A549 (cell line): ENCODE measurements around the gene CBY2. TPM values are rescaled to one million over a fixed set of nuclear protein-coding genes. Genes with fewer than 3 reads are reported as not detected.
A peak's percentile ranks its signal among the peaks of the same experiment; 100 is the strongest.

ENCODE experiments used
- ATAC-seq, 2 experiments: fragments of 200-7000 bp in 1 of 2; fragments of >200 bp in 1 of 2; cut with Nextera tagmentation in 1 of 2; cut with Tn5 transposase in 1 of 2; 3 replicates each; pipeline versions ENCODE4 v1.8.0 to v1.9.1; 2018 to 2020; ENCODE audit warnings: mild to moderate bottlenecking in 1 of 2, moderate library complexity in 1 of 2
- CTCF ChIA-PET: fragments of 300-600 bp; sonication (Branson Sonifier 250); formaldehyde crosslinking; extraction: SDS; loops from one replicate; lab custom pipeline; 2021; ENCODE audit warnings: antibody characterized with exemption, inconsistent platforms; lab: Yijun Ruan, JAX
- POLR2A ChIA-PET: fragments of 350-600 bp; formaldehyde crosslinking; extraction: SDS; loops from one replicate; lab custom pipeline; 2021; ENCODE audit warnings: antibody characterized with exemption, inconsistent platforms; lab: Yijun Ruan, JAX
- DNase-seq, 2 experiments: peaks; one replicate each; pipeline versions ENCODE4 v3.0.0 to v3.0.0-alpha.2; 2011 to 2016; ENCODE audit warnings: low read depth in 1 of 2, low spot score in 1 of 2
- FAIRE-seq: peaks from 2 replicates; lab custom pipeline; 2011; peaks lifted over from hg19 to GRCh38; lab: Jason Lieb, UNC
- H3K27ac ChIP-seq, 2 experiments: fragments of >200 bp; sonication (Bioruptor Twin); formaldehyde crosslinking; 3 replicates each; pipeline ENCODE4 v1.5.1; 2016 to 2017
- H3K4me1 ChIP-seq: fragments of >200 bp; sonication (Bioruptor Twin); formaldehyde crosslinking; 3 replicates; pipeline ENCODE4 v1.6.1; 2016
- H3K4me2 ChIP-seq: fragments of >200 bp; sonication (Bioruptor Twin); formaldehyde crosslinking; 3 replicates; pipeline ENCODE4 v1.6.1; 2016
- H3K4me3 ChIP-seq: fragments of >200 bp; sonication (Bioruptor Twin); formaldehyde crosslinking; 3 replicates; pipeline ENCODE4 v1.5.1; 2016
- H3K9me3 ChIP-seq: fragments of >200 bp; sonication (Bioruptor Twin); formaldehyde crosslinking; 3 replicates; pipeline ENCODE4 v1.6.1; 2016
- MAFK ChIP-seq: fragments of 450-650 bp; IDR thresholded peaks from 2 replicates; pipeline ENCODE4 v1.6.1; 2014; ENCODE audit not compliant: partially characterized antibody
- WGBS: methylation state at CpG from one replicate; pipeline ENCODE4 v1.1.6; 2017; ENCODE audit errors: missing lambda C conversion rate; 5-methylcytosine and 5-hydroxymethylcytosine counted together
- polyA plus RNA-seq, 4 experiments: library from polyadenylated mRNA; depleted of rRNA in 3 of 4; stranded (reverse); fragments of >200 nt; fragmentation: RNase III in 1 of 4; extraction: RNeasy Plus Mini Kit Qiagen cat#74134 plus additional on column Dnase treatment in 1 of 4; gene quantifications; 2 replicates in 3 of 4; 3 replicates in 1 of 4; pipeline ENCODE4 v1.2.3, GENCODE V29; 2011 to 2017
- small RNA-seq, 6 experiments: library from RNA; depleted of rRNA; stranded (forward); fragments of <200 nt; gene quantifications; one replicate each; pipeline ENCODE3, GENCODE V24; 2012
- TF ChIP-seq, protein P1 (sequence below): IDR thresholded peaks from 2 replicates; pipeline ENCODE4 v1.6.1; 2012; ENCODE audit warnings: low read depth, borderline replicate concordance

CBY2 gene
- polyA plus RNA-seq, 2 of the 4 experiments (the other 2 are of a cell fraction): 0.28 TPM; not detected in 1

DNA sequence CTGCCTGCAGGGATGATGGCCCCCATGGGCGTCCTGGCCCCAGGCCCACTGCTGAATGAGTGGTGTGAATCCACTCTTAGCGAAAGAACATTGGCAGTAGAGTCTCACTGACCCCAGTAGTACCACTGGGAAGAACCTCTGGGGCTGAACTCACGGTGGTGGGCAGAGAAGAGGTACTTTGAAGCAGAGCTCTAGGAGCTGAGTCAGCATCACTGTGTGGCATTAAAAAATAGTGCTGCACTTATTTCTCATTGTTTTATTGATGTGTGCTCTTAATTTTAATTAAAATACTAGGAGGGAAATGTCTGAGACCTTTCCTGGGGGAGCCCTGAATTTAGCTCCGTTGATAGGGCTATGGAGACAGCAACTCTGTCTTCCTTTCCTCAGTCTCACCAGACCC is 61.3 kb downstream of the CBY2 start:
- ChIA-PET CTCF (interaction anchor here (1.4 kb wide), 1 partner anchor 29 kb away, joined by 3 read pairs; no protein-coding TSS in a partner anchor), POLR2A (no interaction called here)
- H3K4me1 ChIP-seq: no peaks in the 10 kb centered on the region
- ATAC-seq (no peak), FAIRE-seq (no peak), DNase-seq (no peak)
- 25% methylated on average over 3 of the region's 4 CpGs for WGBS
- no peak overlapping the region for H3K4me3 ChIP-seq
- TF ChIP-seq, protein P1, sequence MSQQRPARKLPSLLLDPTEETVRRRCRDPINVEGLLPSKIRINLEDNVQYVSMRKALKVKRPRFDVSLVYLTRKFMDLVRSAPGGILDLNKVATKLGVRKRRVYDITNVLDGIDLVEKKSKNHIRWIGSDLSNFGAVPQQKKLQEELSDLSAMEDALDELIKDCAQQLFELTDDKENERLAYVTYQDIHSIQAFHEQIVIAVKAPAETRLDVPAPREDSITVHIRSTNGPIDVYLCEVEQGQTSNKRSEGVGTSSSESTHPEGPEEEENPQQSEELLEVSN: no peak
- TF ChIP-seq MAFK: peak; percentile 12
- no peaks in the 10 kb centered on the region; the same call in 2 of the 3 replicates for H3K9me3 ChIP-seq
- no peak overlapping the region for H3K4me2 ChIP-seq
- no peak overlapping the region for H3K27ac ChIP-seq

Small RNAs within 50 kb of the gene (small RNA-seq; reads per million reads assigned to genes)
- gene RF00017: 0 reads per million in 6 experiments

Other genes with a start within 250 kb of the CBY2 start
- gene COG3, start 237.4 kb upstream of the CBY2 start, polyA plus RNA-seq (2011; rRNA removed): 20.0 and 23.3 TPM in 2 replicates
- gene COG3, start 237.4 kb upstream of the CBY2 start, polyA plus RNA-seq (2017; fragmentation: RNase III; extraction: RNeasy Plus Mini Kit Qiagen cat#74134 plus additional on column Dnase treatment): 8.2 to 9.1 TPM (median 9.0 TPM) in 3 replicates
- gene ERICH6B, start 86.6 kb upstream of the CBY2 start, polyA plus RNA-seq (2011; rRNA removed): not detected in 2 replicates
- not detected in 3 replicates for gene ERICH6B, start 86.6 kb upstream of the CBY2 start, polyA plus RNA-seq (2017; fragmentation: RNase III; extraction: RNeasy Plus Mini Kit Qiagen cat#74134 plus additional on column Dnase treatment)
- gene SIAH3, start 149.4 kb downstream of the CBY2 start, polyA plus RNA-seq (2011; rRNA removed): not detected in 2 replicates
- gene SIAH3, start 149.4 kb downstream of the CBY2 start, polyA plus RNA-seq (2017; fragmentation: RNase III; extraction: RNeasy Plus Mini Kit Qiagen cat#74134 plus additional on column Dnase treatment): not detected in 3 replicates